Upper lobe of left lung (tissue), 6 donors: ENCODE measurements around the gene ARMH4. TPM values are rescaled to one million over a fixed set of nuclear protein-coding genes. Genes with fewer than 3 reads are reported as not detected.

Source experiments
- ATAC-seq, 2 donors: fragments of 200-7000 bp; cut with Tn5 transposase; one replicate each; pipeline ENCODE4 v1.9.1; 2022; ENCODE audit warnings: mild to moderate bottlenecking in 2 of 2, moderate library complexity in 2 of 2; ENCODE audit not compliant: low FRiP score in 2 of 2
- DNase-seq, 2 donors: peaks; one replicate each; pipeline ENCODE4 v3.0.0-alpha.2; 2019 to 2020
- H3K27ac ChIP-seq, 4 donors: fragments of 200-600 bp; sonication (generic); one replicate each; pipeline ENCODE4 v1.5.1; 2016 to 2019
- H3K27me3 ChIP-seq, 4 donors: fragments of 200-600 bp; sonication (generic); one replicate each; pipeline ENCODE4 v1.5.1; 2017 to 2019
- H3K36me3 ChIP-seq, 4 donors: fragments of 200-600 bp; sonication (generic); one replicate each; pipeline ENCODE4 v1.5.1; 2016 to 2019
- H3K4me1 ChIP-seq, 4 donors: fragments of 200-600 bp; sonication (generic); one replicate each; pipeline ENCODE4 v1.5.1; 2018 to 2019
- H3K4me3 ChIP-seq, 4 donors: fragments of 200-600 bp; sonication (generic); one replicate each; pipeline ENCODE4 v1.5.1; 2017 to 2019; ENCODE audit warnings: mild to moderate bottlenecking in 2 of 4, moderate library complexity in 1 of 4
- H3K9me3 ChIP-seq, 4 donors: fragments of 200-600 bp; sonication (generic); one replicate each; pipeline ENCODE4 v1.5.1; 2018 to 2019
- EP300 ChIP-seq, 4 donors: sonication (generic); formaldehyde crosslinking; IDR thresholded peaks; one replicate each; pipeline ENCODE4 v1.5.1; 2017; ENCODE audit warnings: antibody characterized with exemption in 4 of 4, control low read depth in 2 of 4
- POLR2A ChIP-seq, 4 donors: fragments of 450-650 bp; IDR thresholded peaks; one replicate each; pipeline ENCODE4 v1.5.1; 2016 to 2017; ENCODE audit warnings: antibody characterized with exemption in 4 of 4, mild to moderate bottlenecking in 2 of 4
- POLR2AphosphoS5 ChIP-seq, 2 donors: sonication (generic); formaldehyde crosslinking; IDR thresholded peaks; one replicate each; pipeline ENCODE4 v1.5.1; 2017; ENCODE audit warnings: antibody characterized with exemption in 2 of 2
- whole genome bisulfite sequencing, 2 donors: methylation state at CpG; one replicate each; pipeline ENCODE4 v1.1.5; 2017 to 2018; 5-methylcytosine and 5-hydroxymethylcytosine counted together
- total RNA-seq, 6 donors: library from RNA; depleted of rRNA in 4 of 6; stranded (reverse); fragments of >200 nt in 4 of 6; gene quantifications; one replicate each; pipeline versions ENCODE4 v1.1.0 to v1.2.1, GENCODE V29; 2016 to 2021
- TF ChIP-seq, protein P1 (sequence below), 6 experiments: fragments of 450-650 bp in 4 of 6; fragments of 200-600 bp in 2 of 6; sonication (generic) in 2 of 6; IDR thresholded peaks; one replicate each; pipeline ENCODE4 v1.5.1; 2016 to 2019; ENCODE audit warnings: antibody characterized with exemption in 6 of 6
- donor health status: DM: no; HTN: no; CAD: no; lungs with moderate emphysema.
- donor health status: DM: no; HTN: yes; CAD: no; lungs with severe emphysema.

The ARMH4 gene
- total RNA-seq, 6 donors from 2014 or later = 1.0 to 6.2 (median 2.3) TPM

DNA sequence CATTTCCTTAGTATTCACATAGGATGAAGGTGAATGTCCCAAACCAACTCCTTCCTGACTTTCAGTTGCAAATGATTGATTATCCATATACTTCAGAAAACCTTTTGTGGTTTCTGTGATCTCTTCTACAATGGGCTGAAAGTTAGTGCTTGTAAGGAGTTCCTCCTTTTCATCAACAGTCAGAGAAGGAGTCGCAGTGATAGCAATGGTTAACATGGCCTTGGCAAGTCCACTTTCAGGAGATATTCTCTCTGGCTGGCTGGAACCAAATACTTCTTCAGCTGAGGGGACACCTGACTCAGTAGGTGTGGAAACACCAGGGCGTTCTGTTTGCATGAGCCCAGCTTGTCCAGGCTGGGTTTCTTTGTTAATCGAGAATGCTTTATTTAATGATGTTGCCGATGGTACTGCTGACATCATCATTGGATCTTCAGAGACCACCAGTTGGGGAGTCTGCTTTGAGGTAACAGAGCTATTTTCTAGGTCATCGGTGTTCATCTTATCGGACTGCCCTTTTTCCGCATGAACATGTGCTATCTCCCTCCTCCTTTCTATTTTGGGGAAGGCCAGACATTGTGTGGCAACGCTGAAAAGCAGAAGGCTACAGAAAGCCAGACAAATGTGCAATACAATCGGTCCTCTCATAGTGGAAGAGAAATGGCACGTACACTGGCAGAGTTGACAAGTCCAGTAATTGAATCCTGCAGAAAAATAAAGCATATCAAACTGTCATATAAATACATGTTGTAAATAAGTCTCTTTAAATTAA lies 13.1 kb downstream of the ARMH4 start:
- H3K36me3 ChIP-seq = no peaks in the 10 kb centered on the region
- TF ChIP-seq EP300 (IDR thresholded peaks at IDR 0.05) = no peak
- H3K27ac ChIP-seq = no peak overlapping the region
- H3K9me3 ChIP-seq = no peaks in the 10 kb centered on the region
- no peaks in the 10 kb centered on the region for H3K27me3 ChIP-seq
- H3K4me3 ChIP-seq = no peak overlapping the region
- ATAC-seq (no peak), DNase-seq (no peak)
- WGBS, 2 donors = 84 to 87% methylated on average over 10 of the region's 10 CpGs
- no peaks in the 10 kb centered on the region for H3K4me1 ChIP-seq

DNA sequence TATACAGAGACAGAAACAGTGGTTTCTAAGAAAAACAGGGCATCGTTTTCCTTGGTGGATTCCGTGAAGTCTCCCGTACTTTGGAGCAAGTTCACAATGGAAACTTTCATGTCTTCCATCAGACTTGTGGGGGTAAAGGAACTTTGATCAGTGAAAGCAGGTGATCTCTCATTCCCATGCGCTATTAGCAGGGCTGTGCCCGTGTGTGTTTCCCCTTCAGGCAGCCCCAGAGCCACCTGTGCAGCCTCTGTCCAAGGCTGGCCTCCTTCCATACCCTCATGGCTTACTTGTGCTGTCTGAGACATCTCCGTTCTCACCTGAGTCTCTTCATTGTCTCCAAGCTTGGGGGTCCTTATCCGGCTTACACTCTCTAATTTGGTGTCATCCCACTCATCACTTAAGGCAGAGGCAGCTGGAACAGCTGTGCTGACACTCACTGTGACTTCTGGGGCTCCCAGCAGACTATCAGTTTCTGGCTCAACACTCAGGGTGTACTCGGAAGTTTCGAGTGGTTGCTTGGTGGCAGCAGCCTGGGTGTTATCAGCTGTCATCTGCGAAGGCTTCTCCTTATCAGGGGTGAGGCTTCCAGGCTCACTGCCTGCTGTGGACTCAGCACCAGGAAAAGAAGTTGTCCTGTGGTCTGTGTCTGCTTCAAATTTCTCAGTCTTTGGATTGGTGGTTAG lies 13.8 kb downstream of the ARMH4 start:
- ATAC-seq = no peak
- DNase-seq = no peak
- no peaks in the 10 kb centered on the region for H3K27me3 ChIP-seq
- no peaks in the 10 kb centered on the region for H3K36me3 ChIP-seq
- TF ChIP-seq, protein P1, sequence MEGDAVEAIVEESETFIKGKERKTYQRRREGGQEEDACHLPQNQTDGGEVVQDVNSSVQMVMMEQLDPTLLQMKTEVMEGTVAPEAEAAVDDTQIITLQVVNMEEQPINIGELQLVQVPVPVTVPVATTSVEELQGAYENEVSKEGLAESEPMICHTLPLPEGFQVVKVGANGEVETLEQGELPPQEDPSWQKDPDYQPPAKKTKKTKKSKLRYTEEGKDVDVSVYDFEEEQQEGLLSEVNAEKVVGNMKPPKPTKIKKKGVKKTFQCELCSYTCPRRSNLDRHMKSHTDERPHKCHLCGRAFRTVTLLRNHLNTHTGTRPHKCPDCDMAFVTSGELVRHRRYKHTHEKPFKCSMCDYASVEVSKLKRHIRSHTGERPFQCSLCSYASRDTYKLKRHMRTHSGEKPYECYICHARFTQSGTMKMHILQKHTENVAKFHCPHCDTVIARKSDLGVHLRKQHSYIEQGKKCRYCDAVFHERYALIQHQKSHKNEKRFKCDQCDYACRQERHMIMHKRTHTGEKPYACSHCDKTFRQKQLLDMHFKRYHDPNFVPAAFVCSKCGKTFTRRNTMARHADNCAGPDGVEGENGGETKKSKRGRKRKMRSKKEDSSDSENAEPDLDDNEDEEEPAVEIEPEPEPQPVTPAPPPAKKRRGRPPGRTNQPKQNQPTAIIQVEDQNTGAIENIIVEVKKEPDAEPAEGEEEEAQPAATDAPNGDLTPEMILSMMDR (IDR thresholded peaks at IDR 0.05) = no peak
- no peak for TF ChIP-seq EP300 (IDR thresholded peaks at IDR 0.05)
- no peak for TF ChIP-seq POLR2A (IDR thresholded peaks at IDR 0.05)
- TF ChIP-seq POLR2AphosphoS5 (IDR thresholded peaks at IDR 0.05) = no peak
- WGBS, 2 donors = 69 to 76% methylated on average over 9 to 10 of the region's 10 CpGs
- H3K27ac ChIP-seq = no peak overlapping the region
- H3K4me1 ChIP-seq = no peaks in the 10 kb centered on the region
- no peaks in the 10 kb centered on the region for H3K9me3 ChIP-seq
- H3K4me3 ChIP-seq = no peak overlapping the region

DNA sequence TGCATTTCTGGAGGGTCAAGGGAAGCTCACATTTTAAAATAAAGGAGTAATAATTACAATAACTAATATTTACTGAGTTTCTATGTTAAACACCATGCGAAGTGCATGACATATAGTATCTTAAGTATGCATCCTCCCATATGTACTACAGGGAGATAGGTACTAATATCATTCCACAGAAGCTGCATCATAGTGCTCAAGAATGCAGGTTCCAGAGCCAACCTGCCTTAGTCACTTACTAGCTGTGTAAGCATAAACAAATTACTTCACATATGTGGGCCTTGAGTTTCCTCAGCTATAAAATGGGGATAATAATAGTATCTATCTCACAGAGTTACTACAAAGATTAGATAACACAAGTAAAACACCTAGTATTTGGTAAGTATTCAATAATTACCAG lies 18.3 kb downstream of the ARMH4 start:
- 78 to 89% methylated on average over 1 of the region's 1 CpG for WGBS, 2 donors
- ATAC-seq (no peak), DNase-seq (no peak)
- Histone ChIP-seq H3K4me3 (no peak overlapping the region), H3K9me3 (no peaks in the 10 kb centered on the region), H3K4me1 (no peaks in the 10 kb centered on the region), H3K27ac (no peak overlapping the region), H3K36me3 (no peaks in the 10 kb centered on the region), H3K27me3 (no peaks in the 10 kb centered on the region)
- no peak for TF ChIP-seq POLR2AphosphoS5 (IDR thresholded peaks at IDR 0.05)
- TF ChIP-seq, protein P1 (IDR thresholded peaks at IDR 0.05) = no peak
- no peak for TF ChIP-seq POLR2A (IDR thresholded peaks at IDR 0.05)
- TF ChIP-seq EP300 (IDR thresholded peaks at IDR 0.05) = no peak

DNA sequence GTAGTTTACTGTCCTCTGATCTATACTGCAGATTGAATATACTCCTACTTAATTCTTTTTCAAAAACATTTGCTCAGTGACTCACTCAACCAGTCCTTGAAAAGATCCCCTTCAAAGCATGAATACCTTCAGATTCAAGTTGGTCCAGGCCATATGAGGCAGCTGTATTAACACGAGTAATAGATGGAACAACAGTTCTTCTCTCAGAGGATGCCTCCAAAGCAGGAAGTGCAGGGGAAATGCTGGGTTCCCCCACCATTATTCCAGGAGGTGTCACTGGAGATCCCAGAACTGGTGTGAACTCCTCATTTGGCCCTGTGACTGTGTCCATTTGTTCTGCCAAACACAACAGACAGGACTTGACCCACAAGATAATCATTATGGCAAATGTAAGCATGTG lies 20.6 kb downstream of the ARMH4 start:
- H3K4me1 ChIP-seq = no peaks in the 10 kb centered on the region
- TF ChIP-seq POLR2A (IDR thresholded peaks at IDR 0.05) (no peak), POLR2AphosphoS5 (IDR thresholded peaks at IDR 0.05) (no peak), EP300 (IDR thresholded peaks at IDR 0.05) (no peak)
- TF ChIP-seq, protein P1 (IDR thresholded peaks at IDR 0.05) = no peak
- H3K27me3 ChIP-seq = no peaks in the 10 kb centered on the region
- WGBS, 2 donors = 63 to 67% methylated on average over 1 of the region's 1 CpG
- no peak overlapping the region for H3K4me3 ChIP-seq
- H3K27ac ChIP-seq = no peak overlapping the region
- no peaks in the 10 kb centered on the region for H3K9me3 ChIP-seq
- ATAC-seq (no peak), DNase-seq (no peak)
- H3K36me3 ChIP-seq = no peaks in the 10 kb centered on the region

DNA sequence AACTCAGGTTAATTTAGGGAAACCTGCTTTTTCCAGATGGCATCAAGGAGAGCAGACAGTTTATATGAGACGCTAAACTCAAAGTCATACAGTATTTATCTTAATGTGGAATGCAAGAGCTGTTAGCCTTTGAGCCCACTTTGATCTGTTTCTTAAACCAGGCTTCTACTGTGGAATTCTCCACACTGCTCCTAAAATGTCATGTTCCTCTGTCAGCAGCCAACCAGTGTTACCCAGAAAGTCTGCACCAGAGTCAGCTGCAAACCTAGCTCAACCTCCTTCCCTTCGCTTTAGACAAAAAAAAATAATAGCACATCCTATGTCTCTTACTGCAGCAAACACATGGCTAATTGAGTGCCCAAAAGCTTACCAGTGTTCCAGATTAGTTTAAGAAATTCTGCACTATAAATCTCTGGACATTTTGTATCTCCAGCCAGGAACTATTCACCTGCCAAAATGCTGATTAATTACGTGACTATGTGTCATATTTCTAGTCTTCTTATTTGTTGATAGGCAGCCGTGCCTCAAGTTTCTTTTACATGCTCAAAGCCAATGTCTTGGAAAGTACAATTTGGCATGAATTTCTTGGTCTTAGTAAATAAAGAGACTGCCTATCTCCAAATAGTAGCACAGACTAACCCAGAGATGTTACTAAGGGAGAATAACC lies 21.8 kb downstream of the ARMH4 start:
- Histone ChIP-seq H3K9me3 (peaks cover 0 to 4% (median 0%) of the 10 kb centered on the region in 4 donors), H3K27me3 (no peaks in the 10 kb centered on the region), H3K27ac (no peak overlapping the region), H3K4me3 (no peak overlapping the region), H3K36me3 (no peaks in the 10 kb centered on the region), H3K4me1 (no peaks in the 10 kb centered on the region)
- WGBS, 2 donors = 81 to 85% methylated on average over 4 of the region's 4 CpGs
- no peak for TF ChIP-seq EP300 (IDR thresholded peaks at IDR 0.05)
- no peak for TF ChIP-seq POLR2A (IDR thresholded peaks at IDR 0.05)
- TF ChIP-seq POLR2AphosphoS5 (IDR thresholded peaks at IDR 0.05) = no peak
- no peak for DNase-seq
- ATAC-seq = no peak
